Jurkat, Clone E6-1 (cell line): ENCODE results near the gene MAMDC4.
A peak's percentile ranks its signal among the peaks of the same experiment; 100 is the strongest.
"Not testable (repeated sequence)": the region's sequence is repeated elsewhere in the genome, so short reads cannot be mapped to it uniquely, and the experiment has no call there.

Experiments used
- DNase-seq: peaks from one replicate; pipeline ENCODE4 v3.0.0-alpha.2; 2011; ENCODE audit warnings: low read depth, low spot score
- H3K4me3 ChIP-seq: 2 replicates; pipeline ENCODE4 v1.5.1; 2011; ENCODE audit warnings: mild to moderate bottlenecking, low read length, control low read depth, moderate library complexity

MAMDC4 gene

DNA sequence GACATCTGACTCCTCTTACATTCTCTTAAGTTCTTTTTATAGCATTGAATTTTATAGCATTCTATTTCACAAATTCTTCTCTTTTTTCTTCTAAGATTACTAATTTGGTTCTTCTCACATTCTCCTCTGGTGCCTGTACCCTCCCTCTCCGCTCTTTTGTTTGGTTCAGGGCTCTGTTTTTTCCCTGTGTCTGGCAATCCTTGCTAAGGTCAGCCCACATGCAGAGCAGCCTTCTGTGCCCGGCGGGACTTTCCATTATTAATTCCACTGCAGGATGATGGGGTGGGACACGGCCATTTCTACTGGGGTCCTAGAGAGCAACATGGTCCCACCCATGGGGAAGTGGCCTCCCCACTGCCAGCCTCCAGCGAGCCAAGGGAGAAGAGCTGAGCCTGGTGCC lies 24.3 kb downstream of the MAMDC4 start:
- H3K4me3 ChIP-seq = no peak overlapping the region
- no peak for DNase-seq

DNA sequence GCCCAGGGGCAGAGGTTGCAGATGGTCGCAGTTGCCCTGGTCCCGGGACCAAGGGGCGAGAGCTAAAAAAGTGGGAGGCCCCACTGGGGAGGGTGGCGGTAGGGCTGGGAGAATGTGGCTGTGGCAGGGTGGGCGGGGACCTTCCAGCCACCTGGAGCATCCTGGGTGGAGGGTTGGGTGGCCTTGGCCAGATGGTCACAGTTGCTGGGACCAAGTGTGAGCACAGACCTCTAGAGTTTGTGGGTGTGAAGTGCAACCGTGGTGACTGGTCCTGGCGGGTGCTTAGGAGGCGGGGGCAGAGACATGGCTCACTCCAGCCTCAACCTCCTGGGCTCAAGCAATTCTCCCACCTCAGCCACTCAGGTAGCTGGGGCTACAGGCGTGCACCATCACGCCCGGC lies 28.5 kb downstream of the MAMDC4 start:
- no peak for DNase-seq
- no peak overlapping the region for H3K4me3 ChIP-seq

DNA sequence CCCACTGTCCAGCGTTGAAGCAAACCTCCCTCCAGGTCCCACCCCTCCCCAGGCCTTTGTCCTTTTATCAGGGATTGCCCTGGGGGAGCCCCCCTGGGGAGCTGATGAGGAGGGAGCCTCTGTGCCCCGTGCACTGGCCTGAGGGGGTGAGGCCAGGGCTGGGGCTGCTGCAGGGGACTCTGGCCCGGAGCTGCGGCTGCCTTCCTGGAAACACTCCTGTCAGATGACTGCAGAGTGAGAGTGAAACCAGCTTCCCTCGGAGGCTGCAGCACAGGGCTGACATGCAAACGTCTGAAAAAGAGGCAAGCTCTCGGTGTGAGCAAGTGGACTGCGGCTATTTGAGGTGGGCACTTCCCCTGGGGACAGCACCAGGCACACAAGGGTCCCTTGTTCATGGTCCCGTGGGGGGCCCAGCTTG lies 29.6 kb downstream of the MAMDC4 start:
- no peak for DNase-seq
- H3K4me3 ChIP-seq = no peak overlapping the region

DNA sequence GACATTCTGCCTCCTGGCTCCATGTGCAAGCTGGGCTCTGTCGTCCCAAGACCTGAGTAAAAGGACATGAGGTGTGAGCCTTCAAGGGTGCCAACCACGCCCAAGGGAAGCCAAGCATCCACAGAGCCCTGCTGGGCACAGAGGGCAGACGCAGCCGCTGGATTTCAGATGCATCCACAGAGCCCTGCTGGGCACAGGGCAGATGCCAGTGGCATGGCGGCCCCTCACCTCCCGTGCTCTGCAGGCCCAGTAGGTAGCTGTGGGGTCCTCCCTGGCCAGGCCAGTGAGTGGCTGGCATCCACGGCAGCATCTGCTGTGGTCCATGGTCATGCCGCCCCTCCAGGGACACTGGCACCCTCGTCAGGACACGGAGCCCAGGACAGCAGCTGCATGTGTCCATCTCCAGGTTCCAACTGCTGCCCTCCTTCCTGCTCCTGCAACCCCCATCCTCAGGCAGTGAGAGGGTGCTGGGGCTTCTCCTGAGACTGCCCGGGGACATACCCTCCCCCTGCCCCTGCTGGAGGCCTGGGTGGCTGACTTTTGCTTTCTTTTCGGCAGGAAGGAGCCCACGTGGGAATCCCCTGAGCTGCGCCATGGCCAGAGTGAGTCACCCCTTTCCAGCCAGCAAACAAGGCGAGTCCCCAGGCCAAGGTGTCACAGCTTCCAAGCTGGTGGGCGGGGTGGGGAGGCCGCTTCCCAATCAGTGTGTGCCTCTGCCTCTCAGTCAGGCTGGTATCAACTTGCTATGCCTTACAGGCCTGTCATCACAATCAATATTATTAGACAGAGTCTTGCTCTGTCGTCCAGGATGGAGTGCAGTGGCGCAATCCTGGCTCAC lies 30.2 kb downstream of the MAMDC4 start:
- DNase-seq = no peak
- H3K4me3 ChIP-seq = no peak overlapping the region

DNA sequence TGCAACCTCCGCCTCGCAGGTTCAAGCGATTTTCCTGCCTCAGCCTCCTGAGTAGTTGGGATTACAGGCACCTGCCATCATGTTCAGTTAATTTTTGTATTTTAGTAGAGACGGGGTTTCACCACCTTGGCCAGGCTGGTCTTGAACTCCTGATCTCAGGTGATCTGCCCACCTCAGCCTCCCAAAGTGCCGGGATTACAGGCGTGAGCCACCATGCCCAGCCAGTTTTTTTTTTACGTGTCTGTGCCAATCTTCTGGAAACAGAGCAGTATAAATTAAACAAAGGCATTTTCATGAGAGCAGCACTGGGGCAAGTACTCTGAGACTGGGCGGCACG lies 30.8 kb downstream of the MAMDC4 start:
- DNase-seq, H3K4me3 ChIP-seq: not testable (repeated sequence)

DNA sequence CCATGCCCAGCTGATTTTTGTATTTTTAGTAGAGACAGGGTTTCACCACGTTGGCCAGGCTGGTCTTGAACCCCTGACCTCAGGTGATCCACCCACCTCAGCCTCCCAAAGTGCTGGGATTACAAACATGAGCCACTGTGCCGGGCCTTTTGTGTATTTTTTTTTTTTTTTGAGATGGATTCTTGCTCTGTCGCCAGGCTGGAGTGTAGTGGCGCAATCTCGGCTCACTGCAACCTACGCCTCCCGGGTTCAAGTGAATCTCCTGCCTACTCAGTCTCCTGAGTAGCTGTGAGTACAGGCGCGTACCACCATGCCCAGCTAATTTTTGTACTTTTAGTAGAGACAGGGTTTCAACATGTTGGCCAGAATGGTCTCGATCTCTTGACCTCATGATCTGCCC lies 31.5 kb downstream of the MAMDC4 start:
- DNase-seq = not testable (repeated sequence)

DNA sequence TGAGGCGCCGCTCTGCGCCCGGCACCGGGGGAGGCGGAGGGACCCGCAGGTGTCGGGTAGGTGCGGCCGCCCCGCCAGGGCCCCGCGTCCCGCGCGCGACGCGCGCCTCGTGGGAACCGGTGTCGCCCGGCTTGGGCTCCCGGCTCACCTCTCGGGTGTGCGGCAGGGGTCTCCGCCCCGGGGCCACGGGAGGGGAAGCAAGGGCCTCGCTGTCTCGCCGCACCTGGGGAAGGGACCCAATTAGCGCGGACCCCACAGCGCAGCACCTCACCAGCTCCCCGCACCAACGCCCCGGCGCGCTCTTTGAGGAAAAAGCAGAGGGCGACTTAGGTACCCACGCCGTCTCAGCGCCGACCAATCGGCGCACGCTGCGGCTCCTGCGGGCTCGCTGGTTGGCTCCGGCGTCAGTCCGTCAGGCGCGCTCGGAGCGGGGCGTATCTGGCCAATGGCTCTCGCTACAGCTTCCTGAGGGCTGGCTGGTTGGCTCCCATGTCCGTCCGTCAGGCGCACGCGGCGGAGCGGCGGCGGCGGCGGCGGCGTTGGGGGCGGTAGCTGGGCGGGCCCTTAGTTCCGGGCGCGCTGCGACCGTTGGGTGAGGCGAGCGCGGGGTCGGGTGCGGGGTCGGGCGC lies 33.9 kb downstream of the MAMDC4 start, which contains the start of gene TRAF2:
Gene TRAF2 (plus strand): TSS at position 567 of the 629 bp plus-strand sequence. CDS start 12,225 bp downstream, outside the sequence.
- DNase-seq = peak; percentile 99
- peak within 1 kb of the TSS; percentile 70 for H3K4me3 ChIP-seq

More for the DNA sequence above, 31.5 kb downstream of the MAMDC4 start:
- not testable (repeated sequence) for H3K4me3 ChIP-seq

DNA sequence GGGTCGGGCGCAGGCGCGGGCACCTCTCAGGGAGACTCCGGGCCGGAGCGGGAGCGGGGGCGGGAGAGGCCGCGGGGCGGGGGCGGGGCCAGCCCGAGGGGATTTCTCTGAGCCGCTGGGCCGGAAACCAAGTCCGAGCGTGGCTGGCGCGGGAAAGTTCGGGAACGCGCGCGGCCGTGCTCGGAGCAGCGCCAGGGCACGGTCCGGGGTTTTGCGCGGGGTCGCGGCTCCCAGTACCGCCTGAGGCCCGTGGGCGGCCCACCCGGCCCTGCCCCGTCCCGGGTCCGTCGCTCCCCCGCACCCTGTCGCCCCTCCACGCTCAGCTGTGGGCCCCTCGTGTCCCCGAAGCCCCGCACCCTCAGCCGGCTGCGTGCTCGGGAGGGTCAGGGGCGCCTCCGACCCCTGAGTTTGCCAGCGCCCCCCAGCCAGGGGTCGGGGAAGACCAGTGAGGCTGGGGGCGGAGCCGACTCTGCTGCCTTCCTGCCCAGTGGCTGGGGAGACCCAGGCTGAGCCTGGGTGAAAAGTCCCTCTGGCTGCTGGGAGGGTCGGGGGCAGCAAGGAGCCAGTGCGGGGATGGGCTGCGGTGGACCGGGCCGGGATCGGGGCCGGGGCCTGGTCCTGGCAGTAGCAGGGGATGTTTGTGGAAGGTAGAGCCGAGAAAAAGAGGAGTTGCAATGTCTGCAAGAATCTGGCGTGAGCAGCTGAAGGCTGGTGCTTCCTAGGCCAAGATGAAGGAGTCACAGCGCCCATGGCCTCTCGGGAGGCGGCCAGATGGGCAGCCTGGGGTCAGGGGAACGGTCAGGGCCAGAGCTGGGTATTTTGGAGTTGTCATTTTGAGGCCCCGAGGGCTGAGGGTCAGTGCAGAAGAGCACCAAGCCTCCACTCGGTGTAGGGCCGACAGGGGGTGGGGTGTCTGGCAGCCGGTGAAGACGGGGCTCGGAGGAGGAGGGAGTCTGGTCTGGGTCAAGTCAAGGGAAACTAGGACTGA lies 34.8 kb downstream of the MAMDC4 start:
- no peak for DNase-seq

DNA sequence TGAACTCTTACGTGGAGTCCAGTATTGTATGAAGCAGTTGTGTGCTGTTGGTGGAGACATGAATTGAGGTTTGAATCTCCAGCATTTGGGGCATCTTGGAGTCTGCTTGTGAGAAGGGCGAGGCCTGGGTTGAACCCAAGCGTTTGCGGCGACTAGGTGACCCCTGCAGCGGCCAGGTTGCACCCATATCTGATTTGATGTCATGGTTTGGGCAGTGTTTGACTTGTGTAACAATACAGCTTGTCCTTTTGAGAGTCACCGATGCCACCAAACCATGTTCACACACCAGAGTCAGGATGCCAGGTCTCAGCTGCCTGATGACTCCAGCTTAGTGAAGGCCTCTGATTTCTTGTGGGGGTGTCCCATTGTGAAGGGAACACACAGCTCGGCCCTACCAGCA lies 36.3 kb downstream of the MAMDC4 start:
- H3K4me3 ChIP-seq = no peak overlapping the region
- DNase-seq = no peak

More for the DNA sequence above, 34.8 kb downstream of the MAMDC4 start:
- H3K4me3 ChIP-seq = peak overlapping the region; percentile 65

DNA sequence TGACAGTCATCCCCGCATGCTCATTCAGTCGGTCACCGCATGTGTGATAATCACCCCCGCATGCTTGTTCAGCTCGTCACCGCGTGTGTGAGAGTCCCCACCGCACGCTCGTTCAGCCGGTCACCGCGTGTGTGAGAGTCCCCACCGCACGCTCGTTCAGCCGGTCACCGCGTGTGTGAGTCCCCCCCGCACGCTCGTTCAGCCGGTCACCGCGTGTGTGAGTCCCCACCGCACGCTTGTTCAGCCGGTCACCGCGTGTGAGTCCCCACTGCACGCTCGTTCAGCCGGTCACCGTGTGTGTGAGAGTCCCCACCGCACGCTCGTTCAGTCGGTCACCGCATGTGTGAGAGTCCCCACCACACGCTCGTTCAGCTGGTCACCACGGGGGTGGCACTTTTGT lies 37.7 kb downstream of the MAMDC4 start:
- DNase-seq = no peak
- no peak overlapping the region for H3K4me3 ChIP-seq

DNA sequence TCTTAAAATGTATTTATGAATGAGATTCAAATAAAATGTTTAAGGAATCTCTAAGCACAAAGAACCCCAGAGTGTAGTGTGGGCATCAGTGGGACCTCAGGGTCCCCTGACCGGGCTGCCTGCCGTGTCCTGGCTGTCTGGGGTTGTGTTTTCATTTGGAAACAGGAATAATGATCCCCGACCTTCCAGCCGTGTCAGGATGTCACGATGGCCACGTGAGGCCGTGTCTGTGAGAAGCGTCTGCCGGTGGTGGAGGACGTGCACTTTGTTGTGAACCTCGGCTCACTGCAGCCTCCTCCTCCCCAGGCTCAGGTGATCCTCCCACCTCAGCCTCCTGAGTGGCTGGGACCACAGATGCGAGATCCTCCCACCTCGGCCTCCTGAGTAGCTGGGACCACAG lies 38.5 kb downstream of the MAMDC4 start:
- no peak overlapping the region for H3K4me3 ChIP-seq
- no peak for DNase-seq

DNA sequence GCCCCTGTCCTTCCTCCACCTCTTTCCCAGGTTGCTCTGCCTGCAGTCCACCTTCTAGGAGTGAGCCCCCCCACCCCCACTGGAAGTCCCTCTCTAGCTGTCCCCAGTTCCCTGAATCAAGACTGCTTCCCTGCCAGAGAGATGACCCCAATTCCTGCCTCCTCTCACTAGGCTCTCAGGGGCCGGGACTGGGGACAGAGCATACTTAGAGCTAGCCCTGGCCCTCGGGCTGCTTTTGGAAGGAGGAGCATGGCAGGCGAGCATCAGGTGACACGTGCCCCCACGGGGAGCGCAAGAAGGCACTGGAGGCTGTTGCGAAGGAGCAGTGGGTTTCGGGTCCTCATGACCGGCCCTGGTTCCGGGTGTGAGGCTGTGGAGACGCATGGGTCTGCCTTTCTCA lies 43.9 kb downstream of the MAMDC4 start:
- DNase-seq = no peak
- no peak overlapping the region for H3K4me3 ChIP-seq

DNA sequence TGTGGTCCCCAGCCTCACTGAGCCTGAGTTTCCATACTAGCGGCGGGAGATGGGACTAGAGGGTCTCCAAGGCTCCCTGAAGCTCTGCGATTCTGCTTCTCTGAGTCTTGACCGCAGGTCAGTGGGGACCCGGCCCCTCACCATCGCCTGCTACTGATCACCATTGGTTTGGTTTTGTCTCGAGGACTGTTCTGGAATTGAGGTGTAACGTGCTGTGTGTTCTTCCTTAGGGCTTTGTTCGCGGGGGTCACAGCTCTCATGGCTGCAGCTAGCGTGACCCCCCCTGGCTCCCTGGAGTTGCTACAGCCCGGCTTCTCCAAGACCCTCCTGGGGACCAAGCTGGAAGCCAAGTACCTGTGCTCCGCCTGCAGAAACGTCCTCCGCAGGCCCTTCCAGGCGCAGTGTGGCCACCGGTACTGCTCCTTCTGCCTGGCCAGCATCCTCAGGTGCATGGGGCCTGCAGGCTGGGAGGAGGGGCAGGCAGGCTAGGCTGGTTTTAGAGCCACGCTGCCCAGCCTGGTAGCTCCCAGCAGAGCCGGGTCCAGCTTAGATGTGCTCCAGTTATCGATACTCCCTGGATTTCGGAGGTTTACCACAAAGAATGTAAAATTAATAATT lies 46.4 kb downstream of the MAMDC4 start:
- DNase-seq = no peak
- H3K4me3 ChIP-seq = no peak overlapping the region

DNA sequence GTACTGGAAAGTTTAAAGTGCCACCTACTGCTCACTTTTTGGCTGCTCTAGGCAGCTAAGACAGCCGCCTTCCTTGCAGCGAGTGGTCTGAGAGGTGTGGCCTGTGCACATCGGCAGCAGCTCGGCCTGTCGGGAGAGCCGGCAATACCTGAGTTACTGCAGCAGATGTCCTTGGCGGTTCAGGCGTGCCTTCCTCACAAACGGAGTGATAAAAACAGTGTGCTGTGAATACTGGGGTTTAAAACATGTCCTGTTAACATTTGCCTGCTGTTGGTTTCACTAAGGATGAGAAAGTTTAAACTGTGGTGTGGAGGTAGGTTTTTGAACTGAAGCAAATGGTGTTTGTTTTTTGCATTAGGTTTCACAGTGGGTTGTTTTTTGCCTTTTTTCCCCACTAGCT lies 47.0 kb downstream of the MAMDC4 start:
- no peak for DNase-seq
- no peak overlapping the region for H3K4me3 ChIP-seq

DNA sequence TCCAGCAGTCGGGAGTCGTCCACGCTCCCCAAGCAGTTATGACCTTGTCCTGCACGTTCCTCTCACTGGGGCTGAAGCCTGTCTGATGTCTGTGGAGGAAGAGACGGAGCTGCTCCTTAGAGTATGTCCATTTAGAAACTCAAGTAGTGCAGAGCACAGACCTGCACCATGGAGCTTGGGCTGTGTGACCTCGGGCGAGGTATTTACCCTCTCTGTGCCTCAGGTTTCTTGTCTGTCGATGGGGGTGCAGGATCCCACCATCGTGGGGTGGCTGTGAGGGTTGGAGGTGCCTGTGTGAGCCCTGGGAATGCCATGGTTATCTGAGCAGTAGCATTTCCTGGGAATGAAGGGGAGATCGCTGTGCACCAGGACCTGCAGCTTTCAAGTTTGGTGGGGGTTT lies 48.4 kb downstream of the MAMDC4 start:
- DNase-seq = no peak
- H3K4me3 ChIP-seq = no peak overlapping the region

DNA sequence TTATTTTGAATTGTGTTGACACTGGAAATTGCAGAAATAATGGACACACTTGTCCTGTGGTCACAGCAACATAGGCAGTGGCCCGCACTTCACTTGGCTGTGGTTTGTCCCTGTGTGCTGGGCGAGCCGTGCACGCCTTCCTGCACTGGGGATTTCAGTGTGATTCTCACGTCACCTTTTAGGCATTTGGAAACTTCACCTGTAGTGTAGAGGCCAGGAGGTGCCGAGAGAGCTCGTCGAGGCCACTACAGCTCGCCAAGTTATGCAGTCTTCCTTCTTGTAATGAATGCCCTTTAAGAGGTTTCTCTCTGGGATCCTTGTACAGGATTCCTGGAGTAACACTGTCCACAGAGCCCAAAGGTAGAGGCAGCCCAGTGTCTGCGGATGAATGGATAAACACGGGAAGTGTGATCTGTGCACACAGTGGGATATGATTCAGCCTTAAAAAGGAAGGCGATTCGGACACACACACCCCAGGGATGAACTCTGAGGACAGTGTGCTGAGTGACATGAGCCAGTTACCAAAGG lies 48.9 kb downstream of the MAMDC4 start:
- DNase-seq = no peak
- no peak overlapping the region for H3K4me3 ChIP-seq

DNA sequence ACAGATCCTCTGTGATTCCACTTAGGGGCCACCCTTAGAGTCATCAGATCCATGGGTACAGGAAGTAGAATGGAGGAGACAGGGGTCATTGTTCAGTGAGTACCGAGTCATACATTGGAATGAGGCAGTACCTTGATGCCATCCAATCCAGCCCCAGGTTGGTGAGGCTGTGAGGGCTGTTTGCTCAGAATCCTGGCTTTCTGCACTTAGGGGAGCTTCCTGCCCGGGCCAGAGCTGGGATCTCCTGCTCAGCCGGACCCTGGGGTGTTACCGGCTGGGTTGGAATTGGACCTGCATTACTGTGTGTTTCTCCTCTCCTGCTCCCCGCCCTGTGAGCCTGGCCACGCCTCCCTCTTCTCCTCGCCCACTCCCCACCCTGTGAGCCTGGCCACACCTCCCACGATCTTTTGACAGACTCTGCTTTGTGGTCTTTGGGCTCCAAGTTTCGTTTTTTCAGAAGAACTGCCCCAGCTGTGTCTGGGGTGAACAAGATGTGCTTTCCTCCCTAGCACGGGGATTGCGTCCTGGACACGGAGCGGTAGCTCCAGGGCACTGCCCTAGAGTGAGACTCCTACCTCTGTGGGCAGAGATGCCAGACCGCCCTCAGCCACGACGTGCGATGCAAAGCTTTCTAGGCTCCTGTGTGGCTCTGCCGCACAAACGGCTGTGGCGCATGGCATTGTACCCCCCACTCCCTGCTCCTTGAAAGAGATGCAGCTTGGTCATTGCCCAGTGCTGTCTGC lies 49.5 kb downstream of the MAMDC4 start:
- H3K4me3 ChIP-seq = no peak overlapping the region
- no peak for DNase-seq

DNA sequence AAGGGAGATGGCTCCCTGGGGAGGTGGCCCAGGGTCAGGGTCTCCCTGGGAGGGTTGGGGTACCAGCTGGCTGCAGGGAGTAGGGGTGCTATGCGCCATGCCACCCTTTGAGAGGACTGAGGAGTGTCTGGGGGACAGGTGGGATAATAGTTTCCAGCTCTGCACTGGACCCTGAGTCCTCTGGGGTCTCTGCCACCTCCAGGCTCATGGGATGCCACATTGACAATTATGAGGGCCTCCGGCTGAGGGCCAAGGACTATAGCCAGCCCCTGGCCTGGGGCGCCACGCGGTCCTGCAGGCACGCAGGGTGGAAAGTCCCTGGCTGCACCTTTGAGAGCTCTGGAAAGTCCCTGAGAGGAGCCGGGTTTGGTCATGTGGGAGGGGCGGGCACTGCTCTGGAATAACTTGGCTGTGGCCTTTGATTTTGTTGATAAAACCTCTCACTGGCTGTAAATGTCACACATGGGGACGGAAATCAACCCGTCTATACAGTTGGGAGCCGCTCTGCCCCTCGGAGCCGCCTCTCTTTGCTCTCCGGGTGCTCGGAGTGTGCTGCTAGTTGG lies 50.2 kb downstream of the MAMDC4 start:
- no peak for DNase-seq
- H3K4me3 ChIP-seq = no peak overlapping the region
